Measurements from ENCODE around the gene ABCA13.

The ABCA13 gene

GRCh38 chr7:48305661-48306060 is 134.4 kb downstream of the ABCA13 start:
- Histone ChIP-seq H3K9ac (ENCODE audit: low read depth, low read length, poor library complexity, severe bottlenecking) (no peak overlapping the region), H3K79me2 (ENCODE audit: insufficient read depth, low read length) (no peaks in the 10 kb centered on the region), H3K36me3 (ENCODE audit: insufficient read depth, low read length) (no peaks in the 10 kb centered on the region), H3K4me2 (ENCODE audit: low read depth, low read length, poor library complexity, severe bottlenecking) (no peak overlapping the region), H3K9me3 (ENCODE audit: insufficient read depth, low read depth, low read length) (no peaks in the 10 kb centered on the region), H3K27me3 (ENCODE audit: insufficient read depth, low read length, poor library complexity, severe bottlenecking) (no peaks in the 10 kb centered on the region), H2AFZ (ENCODE audit: low read length) (no peak overlapping the region), H4K20me1 (ENCODE audit: insufficient read depth, low read length, poor library complexity, severe bottlenecking) (no peaks in the 10 kb centered on the region), H3K4me1 (ENCODE audit: insufficient read depth, low read length, poor library complexity, severe bottlenecking) (no peaks in the 10 kb centered on the region), H3K9me2 (replicated peaks; ENCODE audit: low read depth, low read length) (no peaks in the 10 kb centered on the region), H3F3A (ENCODE audit: low read depth) (no peaks in the 10 kb centered on the region), H3K4me3 (ENCODE audit: low read length, poor library complexity, severe bottlenecking) (no peak overlapping the region)
- TF ChIP-seq CTCF (conservative IDR thresholded peaks at IDR 0.05; ENCODE audit: low read length) (no peak), EZH2phosphoT487 (IDR thresholded peaks at IDR 0.05; ENCODE audit: borderline replicate concordance) (no peak)

GRCh38 chr7:48307041-48307714 is 135.9 kb downstream of the ABCA13 start:
- TF ChIP-seq EZH2phosphoT487 (IDR thresholded peaks at IDR 0.05; ENCODE audit: borderline replicate concordance) (no peak), CTCF (conservative IDR thresholded peaks at IDR 0.05; ENCODE audit: low read length) (no peak)
- no peaks in the 10 kb centered on the region for H4K20me1 ChIP-seq (ENCODE audit: insufficient read depth, low read length, poor library complexity, severe bottlenecking)
- H3K27me3 ChIP-seq (ENCODE audit: insufficient read depth, low read length, poor library complexity, severe bottlenecking), result no peaks in the 10 kb centered on the region
- no peaks in the 10 kb centered on the region for H3K4me1 ChIP-seq (ENCODE audit: insufficient read depth, low read length, poor library complexity, severe bottlenecking)
- H3K36me3 ChIP-seq (ENCODE audit: insufficient read depth, low read length), result no peaks in the 10 kb centered on the region
- H3K9ac ChIP-seq (ENCODE audit: low read depth, low read length, poor library complexity, severe bottlenecking), result no peak overlapping the region
- H3K9me3 ChIP-seq (ENCODE audit: insufficient read depth, low read depth, low read length), result no peaks in the 10 kb centered on the region
- H3F3A ChIP-seq (ENCODE audit: low read depth), result no peaks in the 10 kb centered on the region
- no peak overlapping the region for H3K4me2 ChIP-seq (ENCODE audit: low read depth, low read length, poor library complexity, severe bottlenecking)
- no peaks in the 10 kb centered on the region for H3K79me2 ChIP-seq (ENCODE audit: insufficient read depth, low read length)
- H3K4me3 ChIP-seq (ENCODE audit: low read length, poor library complexity, severe bottlenecking), result no peak overlapping the region
- no peaks in the 10 kb centered on the region for H3K9me2 ChIP-seq (replicated peaks; ENCODE audit: low read depth, low read length)
- H2AFZ ChIP-seq (ENCODE audit: low read length), result no peak overlapping the region

- Histone ChIP-seq H4K20me1 (ENCODE audit: insufficient read depth, low read length, poor library complexity, severe bottlenecking) (no peaks in the 10 kb centered on the region), H3K79me2 (ENCODE audit: insufficient read depth, low read length) (no peaks in the 10 kb centered on the region), H3K4me3 (ENCODE audit: low read length, poor library complexity, severe bottlenecking) (no peak overlapping the region), H3K9ac (ENCODE audit: low read depth, low read length, poor library complexity, severe bottlenecking) (no peak overlapping the region), H3K4me2 (ENCODE audit: low read depth, low read length, poor library complexity, severe bottlenecking) (no peak overlapping the region), H3K4me1 (ENCODE audit: insufficient read depth, low read length, poor library complexity, severe bottlenecking) (no peaks in the 10 kb centered on the region), H2AFZ (ENCODE audit: low read length) (no peak overlapping the region), H3K9me2 (replicated peaks; ENCODE audit: low read depth, low read length) (no peaks in the 10 kb centered on the region), H3K9me3 (ENCODE audit: insufficient read depth, low read depth, low read length) (no peaks in the 10 kb centered on the region), H3F3A (ENCODE audit: low read depth) (no peaks in the 10 kb centered on the region), H3K36me3 (ENCODE audit: insufficient read depth, low read length) (no peaks in the 10 kb centered on the region), H3K27me3 (ENCODE audit: insufficient read depth, low read length, poor library complexity, severe bottlenecking) (no peaks in the 10 kb centered on the region)
- TF ChIP-seq CTCF (conservative IDR thresholded peaks at IDR 0.05; ENCODE audit: low read length), result no peak
- no peak for TF ChIP-seq EZH2phosphoT487 (IDR thresholded peaks at IDR 0.05; ENCODE audit: borderline replicate concordance)
Measured at GRCh38 chr7:48309720-48310119, 138.5 kb downstream of the ABCA13 start.

Data from Loucy (cell line).